GM19455 (cell line): ENCODE data around the gene PRRT1.

Experiments used
- ATAC-seq: cut with Tn5 transposase; IDR thresholded peaks from one replicate; pipeline ENCODE4 v1.9.1; 2021; ENCODE audit not compliant: unreplicated experiment

The PRRT1 gene

GRCh38 chr6:32127717-32128592, 23.8 kb downstream of the PRRT1 start, which contains the start of gene ATF6B:
Gene ATF6B, minus strand, starts transcription at chr6:32128246. Its CDS starts 39 bp downstream, at chr6:32128207.
- ATAC-seq = peak; percentile 73

DNA sequence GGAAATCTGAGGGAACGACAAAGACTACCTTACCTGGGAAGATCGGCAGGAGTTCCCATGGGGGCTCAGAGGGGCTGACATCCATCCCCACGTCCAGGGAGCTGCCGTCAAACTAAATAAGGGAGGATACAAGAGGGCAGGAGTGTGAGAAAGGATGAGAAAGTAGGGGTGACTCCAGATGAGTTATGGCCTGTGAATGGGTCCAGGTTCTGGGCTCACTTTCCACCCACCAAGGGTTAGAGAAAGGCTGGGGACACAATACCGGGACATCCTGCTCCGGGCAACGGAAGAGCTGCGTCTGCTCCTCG, 24.4 kb downstream of the PRRT1 start:
- ATAC-seq = no peak

DNA sequence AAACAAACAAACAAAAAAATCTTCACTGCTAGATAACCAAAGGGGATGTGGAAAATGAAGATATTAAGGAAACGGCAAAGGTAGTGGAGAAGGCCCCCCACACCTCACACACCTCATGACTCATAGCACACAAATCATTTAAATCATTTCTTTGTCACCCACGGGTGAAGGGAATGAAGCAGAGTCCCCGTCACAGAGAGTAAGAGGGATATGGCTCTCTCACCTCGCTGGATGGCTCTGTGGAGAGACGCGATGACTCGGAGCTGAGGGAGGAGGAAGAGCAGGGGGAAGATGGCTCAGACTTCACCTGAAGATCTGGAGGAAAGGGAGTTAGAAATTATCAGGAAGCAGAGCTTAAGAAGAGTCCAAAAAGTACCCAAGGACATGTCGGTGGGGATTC, 24.9 kb downstream of the PRRT1 start:
- no peak for ATAC-seq

DNA sequence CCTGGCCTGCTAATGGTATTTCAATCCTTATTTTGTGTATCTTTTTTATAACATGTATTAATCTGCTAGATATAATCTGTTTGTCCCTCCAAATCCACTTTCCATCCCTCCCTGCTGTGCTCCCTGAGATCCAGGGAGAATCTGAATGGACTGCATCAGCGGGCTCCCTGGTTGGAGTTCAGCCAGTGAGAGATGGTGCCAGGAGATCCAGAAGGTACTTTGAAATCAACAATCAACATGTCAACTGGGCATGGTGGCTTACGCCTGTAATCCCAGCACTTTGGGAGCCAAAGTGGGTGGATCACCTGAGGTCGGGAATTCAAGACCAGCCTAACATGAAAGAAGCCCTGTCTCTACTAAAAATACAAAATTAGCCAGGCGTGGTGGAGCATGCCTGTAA, 28.1 kb downstream of the PRRT1 start:
- ATAC-seq = no peak

DNA sequence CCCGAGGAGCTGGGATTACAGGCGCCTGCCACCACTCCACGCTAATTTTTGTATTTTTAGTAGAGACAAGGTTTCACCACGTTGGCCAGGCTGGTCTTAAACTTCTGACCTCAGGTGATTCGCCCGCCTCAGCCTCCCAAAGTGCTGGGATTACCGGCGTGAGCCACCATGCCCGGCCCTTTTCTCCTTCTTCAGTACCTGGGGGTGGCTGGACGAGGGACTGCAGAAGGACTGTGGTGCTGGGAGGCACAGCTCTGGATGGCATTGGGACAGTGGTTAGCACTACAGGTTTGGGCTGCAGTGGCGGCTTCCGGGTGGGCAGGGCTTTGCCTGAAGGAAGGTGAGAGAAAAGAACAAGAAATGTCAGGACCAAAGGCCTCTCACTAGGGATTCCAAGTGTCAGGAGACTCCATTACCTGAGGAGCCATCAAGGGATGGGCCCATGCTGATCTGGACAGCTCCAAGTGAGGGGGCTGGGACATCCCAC, 31.1 kb downstream of the PRRT1 start:
- ATAC-seq = no peak

DNA sequence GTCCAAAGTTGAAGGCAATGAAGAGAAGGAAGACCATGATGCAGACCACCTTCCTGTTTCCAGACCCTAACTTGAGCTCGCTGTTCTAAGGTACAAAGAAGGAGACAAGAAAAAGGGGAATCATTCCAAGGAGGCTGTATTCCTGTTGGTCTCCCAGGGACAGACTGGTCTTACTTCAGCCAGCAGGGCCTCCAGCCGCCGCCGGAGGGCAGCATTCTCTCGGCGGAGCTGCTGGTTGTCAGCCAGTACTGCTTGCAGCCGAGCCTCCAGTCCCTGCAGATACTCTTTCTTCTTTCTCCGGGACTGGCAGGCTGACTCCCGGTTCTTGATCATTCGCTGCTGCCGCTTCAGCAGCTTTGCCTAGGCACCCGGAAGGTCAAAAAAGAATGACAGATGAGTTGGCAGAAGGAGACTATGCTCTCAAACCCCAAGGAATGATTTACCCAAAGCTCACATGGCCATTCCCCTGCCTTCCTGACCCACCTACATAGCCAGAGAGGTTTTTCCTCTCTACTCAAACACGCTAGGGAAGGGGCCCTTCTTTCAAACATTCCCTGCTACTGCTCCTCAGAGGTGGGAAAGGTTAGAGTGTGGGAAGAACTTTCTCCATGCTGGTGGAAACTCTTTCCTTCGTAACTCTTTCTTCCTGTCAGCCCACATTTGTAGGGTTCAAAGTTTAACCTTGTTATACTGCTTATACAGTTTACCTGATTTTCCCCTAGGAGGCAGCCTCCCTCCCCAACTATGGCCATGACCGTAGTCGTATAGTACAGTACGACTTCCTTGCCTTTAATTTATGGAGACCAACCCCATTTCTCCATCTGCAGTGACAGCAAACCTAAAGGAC, 32.7 kb downstream of the PRRT1 start:
- no peak for ATAC-seq

- ATAC-seq = no peak
Measured at GRCh38 chr6:32117461-32117860, 34.3 kb downstream of the PRRT1 start.

DNA sequence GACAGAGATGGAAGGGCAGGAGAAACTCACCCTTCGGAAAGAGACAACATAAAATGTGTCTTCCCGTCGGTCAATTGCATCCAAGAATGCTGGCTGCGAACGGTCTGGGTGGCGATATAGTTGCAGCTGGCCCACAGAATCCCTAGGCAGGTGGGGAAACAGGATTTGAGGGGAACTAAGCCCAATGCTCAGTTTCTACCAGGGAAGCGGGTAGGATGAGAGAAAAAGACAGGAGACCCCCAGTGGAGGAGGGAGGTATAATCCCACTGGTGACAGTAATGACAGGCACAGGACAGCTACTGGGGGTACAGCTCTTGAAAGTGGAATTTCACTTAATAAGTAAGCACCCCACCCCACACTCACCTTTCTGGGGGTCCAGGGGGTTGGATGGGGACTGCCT, 35.1 kb downstream of the PRRT1 start:
- ATAC-seq = no peak

GRCh38 chr6:32115623-32116022, 36.1 kb downstream of the PRRT1 start:
- no peak for ATAC-seq

GRCh38 chr6:32114796-32115195, 36.9 kb downstream of the PRRT1 start:
- ATAC-seq = no peak

- ATAC-seq = no peak
Measured at GRCh38 chr6:32113386-32114352, 38.1 kb downstream of the PRRT1 start.

DNA sequence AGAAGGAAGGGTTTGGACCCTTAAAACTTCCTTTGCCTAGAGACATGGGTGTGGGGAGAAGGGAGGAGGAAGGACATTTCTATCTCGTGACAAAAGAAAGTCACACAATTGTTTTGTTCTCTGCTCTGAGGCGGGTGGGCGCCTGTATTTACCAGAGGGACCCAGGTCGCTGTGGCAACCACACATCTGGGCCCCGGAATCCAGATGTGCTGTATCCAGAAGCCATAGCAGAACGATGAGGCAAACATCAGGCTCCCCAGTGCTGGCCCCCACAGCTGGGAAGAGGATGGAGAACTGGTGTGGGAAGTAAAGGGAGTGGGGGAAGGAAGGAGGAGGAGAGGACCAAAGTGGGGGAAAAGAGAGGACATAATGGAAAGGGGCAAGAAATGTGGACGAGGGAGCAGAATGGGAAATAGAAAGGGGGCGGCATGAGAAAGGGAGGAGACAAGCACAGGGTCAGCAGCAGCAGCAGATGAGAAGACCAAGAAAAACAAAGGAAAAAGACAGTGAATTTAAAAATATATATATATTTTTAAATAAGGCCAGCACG, 39.2 kb downstream of the PRRT1 start:
- no peak for ATAC-seq

DNA sequence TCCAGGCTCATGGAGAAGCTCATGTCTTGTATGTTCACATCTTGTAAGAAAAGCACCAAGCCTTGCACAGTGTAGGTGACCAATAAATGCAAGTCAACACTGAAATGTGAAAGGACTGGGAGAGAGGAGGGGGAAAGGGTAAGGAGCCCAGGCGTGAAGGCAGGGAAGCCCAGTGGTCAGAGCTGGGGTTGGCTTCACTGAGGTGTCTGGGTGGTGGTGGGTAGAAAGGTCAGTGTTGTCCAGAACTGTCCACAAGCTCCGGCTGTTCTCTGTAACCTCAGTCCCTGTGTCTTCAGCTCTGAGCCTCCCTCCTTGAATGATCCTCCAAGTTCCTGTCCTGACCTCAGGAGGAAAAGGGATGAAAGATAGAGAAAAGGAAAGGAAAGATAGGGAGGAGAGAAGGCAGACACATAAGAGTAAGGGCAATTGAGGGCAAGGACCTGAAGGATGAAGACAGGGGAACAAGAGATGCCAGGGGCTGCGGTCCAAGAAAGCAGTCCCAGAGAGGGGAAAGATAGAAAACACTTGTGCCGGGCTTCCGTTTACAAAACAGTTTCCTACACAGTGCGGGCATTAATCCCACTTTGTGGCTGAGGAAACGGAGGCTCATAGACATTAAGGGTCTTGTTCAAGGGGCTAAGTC, 40.2 kb downstream of the PRRT1 start:
- no peak for ATAC-seq

GRCh38 chr6:32110632-32111031, 41.1 kb downstream of the PRRT1 start:
- no peak for ATAC-seq

DNA sequence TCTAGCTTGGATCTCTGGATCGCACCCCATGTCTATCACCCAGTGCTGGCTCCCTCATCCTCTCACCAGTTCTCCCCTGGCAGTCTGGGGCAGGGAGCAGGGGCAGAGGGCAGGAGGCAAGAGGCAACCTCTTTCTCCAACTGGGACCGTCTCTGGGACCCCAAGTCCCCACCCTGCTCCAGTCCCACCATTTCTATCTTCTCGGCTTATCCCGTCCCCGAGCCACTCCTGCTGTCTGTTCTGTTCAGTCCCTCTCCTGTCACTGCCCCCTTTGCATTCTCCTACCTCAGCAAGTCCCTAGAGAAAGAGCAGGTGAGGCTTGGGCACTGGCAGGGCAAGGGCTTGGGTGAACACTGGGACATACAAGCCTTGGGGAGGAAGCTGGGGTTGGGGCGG, 42.0 kb downstream of the PRRT1 start:
- ATAC-seq = no peak

DNA sequence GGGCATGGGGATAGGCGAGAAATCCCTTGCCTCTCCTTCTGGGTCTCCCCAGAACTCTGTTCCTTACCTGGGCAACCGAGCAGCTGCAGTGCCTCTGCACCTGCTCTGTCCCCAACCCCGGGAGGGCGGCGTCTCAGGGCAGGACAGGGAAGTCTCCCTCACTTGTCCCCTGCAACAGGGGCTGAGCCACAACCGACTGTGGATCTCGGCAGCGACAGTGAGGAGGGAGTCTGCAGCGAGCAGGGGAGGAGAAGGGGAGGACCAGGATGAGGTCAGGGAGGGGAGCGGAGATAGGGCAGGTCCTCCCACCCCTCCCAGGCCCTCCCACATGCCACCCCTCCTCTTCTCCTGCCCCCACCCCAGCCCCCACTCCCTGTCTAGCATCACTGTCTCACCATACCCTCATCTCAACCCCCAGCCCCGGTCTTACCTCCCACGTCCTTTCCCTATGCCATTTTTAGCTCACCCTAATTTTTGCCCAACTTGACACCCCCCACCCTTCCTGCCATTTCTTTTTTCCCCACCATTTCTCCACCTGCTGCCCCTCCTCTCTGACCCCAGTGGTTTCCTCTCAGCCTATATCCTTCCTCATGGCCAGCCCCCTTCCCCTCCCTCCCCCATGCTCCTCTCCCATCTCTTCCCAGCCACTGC, 42.5 kb downstream of the PRRT1 start, which contains the start of gene TNXB:
TNXB (minus strand) TSS at position 225 of the 651 bp plus-strand sequence. CDS start 11,140 bp downstream, outside the sequence.
- ATAC-seq = no peak

GRCh38 chr6:32108727-32109113, 43.0 kb downstream of the PRRT1 start:
- no peak for ATAC-seq

DNA sequence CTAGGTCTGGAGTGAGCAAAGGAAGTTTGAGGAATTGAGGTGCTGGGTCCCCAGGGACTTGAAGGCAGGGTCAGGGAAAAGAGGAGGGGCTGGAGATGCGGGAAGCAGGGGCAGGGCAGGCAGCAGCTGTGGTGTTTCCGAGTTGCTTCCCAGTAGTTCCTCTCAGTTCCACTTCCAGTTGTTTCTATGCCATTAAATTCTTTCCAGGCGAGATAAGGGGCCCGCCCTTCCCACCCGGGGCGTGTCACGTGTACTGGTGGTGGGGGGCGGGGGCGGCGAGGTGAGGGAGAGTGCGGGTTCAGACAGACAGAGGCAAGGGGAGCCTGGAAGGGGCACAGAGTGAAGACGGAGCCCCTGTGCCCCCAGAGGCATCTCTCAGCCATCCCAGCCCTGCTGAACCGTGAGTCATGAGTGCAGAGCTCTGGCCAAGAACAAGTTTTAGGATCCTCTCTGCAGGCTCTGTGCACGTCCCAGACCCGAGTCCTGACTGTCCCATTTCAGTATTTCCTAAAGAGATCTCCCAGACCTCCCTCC, 43.6 kb downstream of the PRRT1 start:
- no peak for ATAC-seq

DNA sequence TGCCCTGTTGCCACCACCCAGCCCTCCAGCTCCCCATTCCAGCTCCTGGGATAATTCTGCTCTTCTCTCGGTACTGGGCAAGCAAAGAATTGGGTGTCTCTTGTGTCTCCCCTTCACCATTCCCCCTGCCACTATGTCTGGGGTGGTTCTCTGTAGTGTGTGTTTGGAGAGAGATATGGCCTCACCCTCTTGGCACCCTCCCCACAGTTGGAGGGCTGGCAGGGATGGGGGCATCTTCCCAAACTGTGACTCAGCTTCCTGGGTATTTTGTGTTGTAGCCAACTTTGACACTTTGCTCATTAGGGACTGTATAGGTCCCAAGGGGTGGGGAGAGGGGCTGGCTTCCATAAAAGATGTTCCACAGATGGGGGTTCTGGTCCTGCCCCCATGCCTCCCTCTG, 44.3 kb downstream of the PRRT1 start:
- ATAC-seq = no peak
